K562 (cell line): ENCODE data around the gene CNGB1. TPM values are rescaled to one million over a fixed set of nuclear protein-coding genes. Genes with fewer than 3 reads are reported as not detected.

Experiments
- ARID1B ChIP-seq: fragments of 450-650 bp; IDR thresholded peaks from 2 replicates; pipeline ENCODE4 v1.6.1; 2016; ENCODE audit warnings: antibody characterized with exemption, mild to moderate bottlenecking, inconsistent platforms
- HNRNPLL ChIP-seq: fragments of 200-400 bp; formaldehyde crosslinking; IDR thresholded peaks from 2 replicates; pipeline ENCODE4 v1.6.1; 2017; ENCODE audit warnings: low read length, low read depth, mild to moderate bottlenecking; ENCODE audit not compliant: poor library complexity, severe bottlenecking
- KAT7 ChIP-seq: sonication (generic); formaldehyde crosslinking; IDR thresholded peaks from 2 replicates; pipeline ENCODE4 v1.8.0; 2022; ENCODE audit warnings: missing genetic modification reagents, mild to moderate bottlenecking, borderline replicate concordance
- MTA3 ChIP-seq: fragments of 450-650 bp; formaldehyde crosslinking; IDR thresholded peaks from 2 replicates; pipeline ENCODE4 v1.6.1; 2017; ENCODE audit warnings: mild to moderate bottlenecking, borderline replicate concordance
- NONO ChIP-seq, 2 experiments: fragments of 200-400 bp in 1 of 2; fragments of 450-650 bp in 1 of 2; formaldehyde crosslinking in 1 of 2; IDR thresholded peaks; 2 replicates each; pipeline ENCODE4 v1.6.1; 2017; ENCODE audit warnings: low read depth in 2 of 2, mild to moderate bottlenecking in 2 of 2, moderate library complexity in 2 of 2, low read length in 1 of 2
- POLR2AphosphoS5 ChIP-seq: IDR thresholded peaks from 2 replicates; pipeline ENCODE4 v1.6.1; 2011; ENCODE audit warnings: mild to moderate bottlenecking, low read depth, low read length, moderate library complexity; ENCODE audit not compliant: control insufficient read depth, insufficient read depth
- RCOR1 ChIP-seq, 2 experiments: IDR thresholded peaks; 2 replicates each; pipeline ENCODE4 v1.6.1; 2012; ENCODE audit warnings: low read depth in 2 of 2, low read length in 2 of 2, borderline replicate concordance in 1 of 2, improper control_type of control experiment in 1 of 2
- RFX1 ChIP-seq: fragments of 450-650 bp; IDR thresholded peaks from 2 replicates; pipeline ENCODE4 v1.6.1; 2016; ENCODE audit warnings: mild to moderate bottlenecking, moderate library complexity
- TAF15 ChIP-seq: fragments of 200-400 bp; formaldehyde crosslinking; IDR thresholded peaks from 2 replicates; pipeline ENCODE4 v1.6.1; 2017; ENCODE audit warnings: mild to moderate bottlenecking, low read depth, low read length, moderate library complexity
- ZFX ChIP-seq: sonication (generic); formaldehyde crosslinking; IDR thresholded peaks from 2 replicates; pipeline ENCODE4 v1.8.0; 2022; ENCODE audit warnings: mild to moderate bottlenecking, missing genetic modification reagents, moderate library complexity
- ZNF589 ChIP-seq: fragments of 200-800 bp; sonication (Bioruptor generic); IDR thresholded peaks from 2 replicates; pipeline ENCODE4 v1.6.1; 2016; ENCODE audit warnings: low read depth, missing genetic modification characterization, missing compliant biosample characterization
- polyA plus RNA-seq, 8 experiments: library from polyadenylated mRNA; depleted of rRNA in 4 of 8; stranded (reverse) in 5 of 8; unstranded in 3 of 8; fragments of >200 nt; fragmentation: Nextera tagmentation in 2 of 8; fragmentation: Illumina TruSeq in 1 of 8; extraction: Ambion mirVana in 2 of 8; extraction: Trizol in 1 of 8; gene quantifications; 2 replicates each; pipeline versions ENCODE4 v1.2.1 to v1.2.3, GENCODE V29; 2011 to 2014; ENCODE audit warnings: inconsistent platforms in 1 of 8, missing spikeins in 1 of 8
- total RNA-seq, 7 experiments: library from RNA; depleted of rRNA in 6 of 7; stranded (reverse); fragments of >200 nt in 6 of 7; fragmentation: Illumina TruSeq in 2 of 7; extraction: Trizol in 2 of 7; gene quantifications; 2 replicates each; pipeline versions ENCODE4 v1.2.1 to v1.2.3, GENCODE V29; 2011 to 2021; ENCODE audit warnings: low replicate concordance in 1 of 7
- TF ChIP-seq, protein P1 (sequence below): fragments of 450-650 bp; formaldehyde crosslinking; IDR thresholded peaks from 2 replicates; pipeline ENCODE4 v1.4.0; 2020; ENCODE audit warnings: mild to moderate bottlenecking
- TF ChIP-seq, protein P2 (sequence below): fragments of 250-450 bp; sonication (Bioruptor Pico); IDR thresholded peaks from 2 replicates; pipeline ENCODE4 v1.8.0; 2022; ENCODE audit warnings: inconsistent platforms
- TF ChIP-seq, protein P3 (sequence below): fragments of 250-450 bp; sonication (Bioruptor Pico); IDR thresholded peaks from 2 replicates; pipeline ENCODE4 v1.4.0; 2020; ENCODE audit warnings: mild to moderate bottlenecking, moderate library complexity
- TF ChIP-seq, protein P4 (sequence below): sonication (generic); formaldehyde crosslinking; IDR thresholded peaks from 2 replicates; pipeline ENCODE4 v1.8.1; 2023; ENCODE audit warnings: missing genetic modification reagents, mild to moderate bottlenecking, borderline replicate concordance

Gene CNGB1
- total and polyA plus RNA-seq, 9 of the 15 experiments (the other 6 are each of a cell fraction or from before 2014, with no cell fraction given) = not detected

DNA sequence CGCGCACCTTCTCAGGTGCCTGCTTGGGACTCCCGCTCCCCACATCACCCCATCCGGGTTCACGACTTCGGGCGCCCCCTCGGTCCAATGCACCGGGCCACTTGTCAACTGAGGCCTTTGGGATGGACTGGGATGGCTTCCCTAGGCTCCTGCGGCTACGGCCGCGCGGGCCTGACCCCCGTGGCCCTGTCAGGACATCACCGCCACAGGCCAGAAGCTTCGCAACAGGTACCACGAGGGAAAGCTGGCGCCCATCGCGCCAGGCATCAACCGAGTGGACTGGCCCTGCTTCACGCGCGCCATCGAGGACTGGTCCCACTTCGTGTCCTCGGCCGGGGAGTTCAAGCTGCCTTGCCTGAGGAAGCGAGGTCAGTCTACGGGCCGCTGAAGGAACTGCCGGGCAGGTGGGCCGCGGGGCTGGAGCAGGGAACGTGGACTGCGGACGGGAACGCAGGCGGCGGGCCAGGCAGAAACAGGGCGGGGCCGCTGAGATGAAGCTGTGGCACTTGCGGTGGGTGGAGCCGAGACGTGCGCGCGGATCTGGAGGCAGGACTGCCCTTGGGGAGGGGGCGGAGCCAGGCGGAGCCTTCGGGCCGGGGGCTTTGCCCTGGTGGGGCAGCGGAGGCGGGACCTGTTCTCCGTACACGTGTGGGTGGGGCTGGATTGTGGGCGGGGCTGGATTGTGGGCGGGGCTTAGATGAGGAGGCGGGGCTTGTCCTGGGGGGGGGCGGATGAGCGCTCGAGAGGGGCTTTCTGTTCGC is 13.7 kb upstream of the CNGB1 start (continued):
- no peak for TF ChIP-seq KAT7 (CRISPR knock-in tag)
- peak in 1 of 2 experiments; percentile 24; a peak in 1 of 4 replicates for TF ChIP-seq NONO (IDR thresholded peaks at IDR 0.05; ENCODE audit: low read depth in 2 of 2, low read length in 1 of 2)
- TF ChIP-seq, protein P1, sequence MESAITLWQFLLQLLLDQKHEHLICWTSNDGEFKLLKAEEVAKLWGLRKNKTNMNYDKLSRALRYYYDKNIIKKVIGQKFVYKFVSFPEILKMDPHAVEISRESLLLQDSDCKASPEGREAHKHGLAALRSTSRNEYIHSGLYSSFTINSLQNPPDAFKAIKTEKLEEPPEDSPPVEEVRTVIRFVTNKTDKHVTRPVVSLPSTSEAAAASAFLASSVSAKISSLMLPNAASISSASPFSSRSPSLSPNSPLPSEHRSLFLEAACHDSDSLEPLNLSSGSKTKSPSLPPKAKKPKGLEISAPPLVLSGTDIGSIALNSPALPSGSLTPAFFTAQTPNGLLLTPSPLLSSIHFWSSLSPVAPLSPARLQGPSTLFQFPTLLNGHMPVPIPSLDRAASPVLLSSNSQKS = no peak
- peak; percentile 68 for TF ChIP-seq ZFX (CRISPR knock-in tag)
- TF ChIP-seq, protein P2, sequence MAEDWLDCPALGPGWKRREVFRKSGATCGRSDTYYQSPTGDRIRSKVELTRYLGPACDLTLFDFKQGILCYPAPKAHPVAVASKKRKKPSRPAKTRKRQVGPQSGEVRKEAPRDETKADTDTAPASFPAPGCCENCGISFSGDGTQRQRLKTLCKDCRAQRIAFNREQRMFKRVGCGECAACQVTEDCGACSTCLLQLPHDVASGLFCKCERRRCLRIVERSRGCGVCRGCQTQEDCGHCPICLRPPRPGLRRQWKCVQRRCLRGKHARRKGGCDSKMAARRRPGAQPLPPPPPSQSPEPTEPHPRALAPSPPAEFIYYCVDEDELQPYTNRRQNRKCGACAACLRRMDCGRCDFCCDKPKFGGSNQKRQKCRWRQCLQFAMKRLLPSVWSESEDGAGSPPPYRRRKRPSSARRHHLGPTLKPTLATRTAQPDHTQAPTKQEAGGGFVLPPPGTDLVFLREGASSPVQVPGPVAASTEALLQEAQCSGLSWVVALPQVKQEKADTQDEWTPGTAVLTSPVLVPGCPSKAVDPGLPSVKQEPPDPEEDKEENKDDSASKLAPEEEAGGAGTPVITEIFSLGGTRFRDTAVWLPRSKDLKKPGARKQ = 0 out of 2 replicates have a peak, but pooled peaks have one; percentile 55
- TF ChIP-seq, protein P3, sequence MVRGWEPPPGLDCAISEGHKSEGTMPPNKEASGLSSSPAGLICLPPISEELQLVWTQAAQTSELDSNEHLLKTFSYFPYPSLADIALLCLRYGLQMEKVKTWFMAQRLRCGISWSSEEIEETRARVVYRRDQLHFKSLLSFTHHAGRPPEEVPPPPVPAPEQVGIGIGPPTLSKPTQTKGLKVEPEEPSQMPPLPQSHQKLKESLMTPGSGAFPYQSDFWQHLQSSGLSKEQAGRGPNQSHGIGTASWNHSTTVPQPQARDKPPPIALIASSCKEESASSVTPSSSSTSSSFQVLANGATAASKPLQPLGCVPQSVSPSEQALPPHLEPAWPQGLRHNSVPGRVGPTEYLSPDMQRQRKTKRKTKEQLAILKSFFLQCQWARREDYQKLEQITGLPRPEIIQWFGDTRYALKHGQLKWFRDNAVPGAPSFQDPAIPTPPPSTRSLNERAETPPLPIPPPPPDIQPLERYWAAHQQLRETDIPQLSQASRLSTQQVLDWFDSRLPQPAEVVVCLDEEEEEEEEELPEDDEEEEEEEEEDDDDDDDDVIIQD = no peak
- TF ChIP-seq, protein P4, sequence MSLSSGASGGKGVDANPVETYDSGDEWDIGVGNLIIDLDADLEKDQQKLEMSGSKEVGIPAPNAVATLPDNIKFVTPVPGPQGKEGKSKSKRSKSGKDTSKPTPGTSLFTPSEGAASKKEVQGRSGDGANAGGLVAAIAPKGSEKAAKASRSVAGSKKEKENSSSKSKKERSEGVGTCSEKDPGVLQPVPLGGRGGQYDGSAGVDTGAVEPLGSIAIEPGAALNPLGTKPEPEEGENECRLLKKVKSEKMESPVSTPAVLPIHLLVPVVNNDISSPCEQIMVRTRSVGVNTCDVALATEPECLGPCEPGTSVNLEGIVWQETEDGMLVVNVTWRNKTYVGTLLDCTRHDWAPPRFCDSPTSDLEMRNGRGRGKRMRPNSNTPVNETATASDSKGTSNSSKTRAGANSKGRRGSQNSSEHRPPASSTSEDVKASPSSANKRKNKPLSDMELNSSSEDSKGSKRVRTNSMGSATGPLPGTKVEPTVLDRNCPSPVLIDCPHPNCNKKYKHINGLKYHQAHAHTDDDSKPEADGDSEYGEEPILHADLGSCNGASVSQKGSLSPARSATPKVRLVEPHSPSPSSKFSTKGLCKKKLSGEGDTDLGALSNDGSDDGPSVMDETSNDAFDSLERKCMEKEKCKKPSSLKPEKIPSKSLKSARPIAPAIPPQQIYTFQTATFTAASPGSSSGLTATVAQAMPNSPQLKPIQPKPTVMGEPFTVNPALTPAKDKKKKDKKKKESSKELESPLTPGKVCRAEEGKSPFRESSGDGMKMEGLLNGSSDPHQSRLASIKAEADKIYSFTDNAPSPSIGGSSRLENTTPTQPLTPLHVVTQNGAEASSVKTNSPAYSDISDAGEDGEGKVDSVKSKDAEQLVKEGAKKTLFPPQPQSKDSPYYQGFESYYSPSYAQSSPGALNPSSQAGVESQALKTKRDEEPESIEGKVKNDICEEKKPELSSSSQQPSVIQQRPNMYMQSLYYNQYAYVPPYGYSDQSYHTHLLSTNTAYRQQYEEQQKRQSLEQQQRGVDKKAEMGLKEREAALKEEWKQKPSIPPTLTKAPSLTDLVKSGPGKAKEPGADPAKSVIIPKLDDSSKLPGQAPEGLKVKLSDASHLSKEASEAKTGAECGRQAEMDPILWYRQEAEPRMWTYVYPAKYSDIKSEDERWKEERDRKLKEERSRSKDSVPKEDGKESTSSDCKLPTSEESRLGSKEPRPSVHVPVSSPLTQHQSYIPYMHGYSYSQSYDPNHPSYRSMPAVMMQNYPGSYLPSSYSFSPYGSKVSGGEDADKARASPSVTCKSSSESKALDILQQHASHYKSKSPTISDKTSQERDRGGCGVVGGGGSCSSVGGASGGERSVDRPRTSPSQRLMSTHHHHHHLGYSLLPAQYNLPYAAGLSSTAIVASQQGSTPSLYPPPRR (CRISPR knock-in tag) = no peak
- no peak for TF ChIP-seq ZNF589
- TF ChIP-seq TAF15 = no peak
- TF ChIP-seq HNRNPLL = peak; percentile 96
- no peak for TF ChIP-seq POLR2AphosphoS5
- TF ChIP-seq RFX1 = no peak
- TF ChIP-seq MTA3 = peak; percentile 60; the same call in 1 of the 2 replicates
- TF ChIP-seq RCOR1 (IDR thresholded peaks at IDR 0.05; ENCODE audit: borderline replicate concordance in 1 of 2, low read depth in 2 of 2, low read length in 2 of 2) = no peak
- no peak for TF ChIP-seq ARID1B
